ENCODE measurements around the gene INKA2.

The INKA2 gene

GRCh38 chr1:111731956-111732355 is 7.2 kb downstream of the INKA2 start:
- DNase-seq, result no peak

DNA sequence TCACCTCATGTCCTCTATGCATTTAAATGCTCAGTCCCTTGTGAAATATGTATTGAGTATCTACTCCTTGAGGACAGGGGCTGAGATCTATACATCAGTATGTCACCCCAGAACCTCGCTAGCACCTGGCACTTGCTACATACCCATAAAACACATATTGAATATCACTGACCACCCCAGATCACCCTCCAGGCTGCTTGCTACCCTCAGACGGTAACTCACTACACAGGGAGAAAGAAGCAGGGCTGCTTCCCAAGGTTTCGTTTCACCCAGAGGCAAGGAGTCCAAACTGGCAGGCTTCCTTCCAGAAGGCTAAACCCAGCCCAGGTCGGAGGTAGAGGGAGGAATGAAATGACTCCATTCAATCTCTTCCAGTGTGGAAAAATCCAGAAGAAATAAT is 8.5 kb downstream of the INKA2 start:
- no peak for DNase-seq

- no peak for DNase-seq
These were observed 9.1 kb downstream of the INKA2 start for GRCh38 chr1:111729946-111730681.

DNA sequence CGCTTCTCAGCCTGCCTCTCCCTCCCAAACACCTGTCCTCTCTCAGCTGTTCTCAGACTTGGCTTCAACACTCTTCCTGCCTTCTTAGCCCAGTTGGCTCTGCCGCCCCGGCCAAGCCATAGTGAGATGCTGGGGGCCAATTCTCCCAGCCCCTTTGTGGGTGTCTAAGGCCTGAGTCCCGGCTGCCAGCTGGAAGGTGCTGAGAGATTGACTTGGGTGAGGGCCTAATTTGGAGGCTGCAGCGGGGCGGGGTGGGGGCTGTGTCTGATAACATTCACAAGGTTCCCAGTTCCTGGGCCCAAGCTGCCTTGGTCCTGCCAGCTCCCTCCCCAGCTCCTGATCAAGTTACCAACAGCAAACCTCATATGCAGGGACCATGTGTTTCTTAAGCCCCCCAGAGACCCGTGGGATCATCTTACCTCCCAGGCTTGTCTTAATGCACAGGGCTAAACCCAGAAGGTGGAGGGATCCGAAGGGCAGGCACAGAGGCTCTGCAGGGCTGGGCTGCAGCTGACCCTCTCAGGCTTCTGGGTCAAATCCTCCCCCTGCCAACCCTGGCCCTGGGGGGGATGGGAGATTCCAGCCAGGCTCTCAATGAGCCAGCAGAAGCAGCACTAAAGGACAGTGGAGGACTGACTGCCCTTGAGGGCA is 9.8 kb downstream of the INKA2 start:
- DNase-seq, result no peak

GRCh38 chr1:111727056-111727455 is 12.1 kb downstream of the INKA2 start:
- no peak for DNase-seq

GRCh38 chr1:111725192-111725591 is 14.0 kb downstream of the INKA2 start:
- DNase-seq, result no peak

DNA sequence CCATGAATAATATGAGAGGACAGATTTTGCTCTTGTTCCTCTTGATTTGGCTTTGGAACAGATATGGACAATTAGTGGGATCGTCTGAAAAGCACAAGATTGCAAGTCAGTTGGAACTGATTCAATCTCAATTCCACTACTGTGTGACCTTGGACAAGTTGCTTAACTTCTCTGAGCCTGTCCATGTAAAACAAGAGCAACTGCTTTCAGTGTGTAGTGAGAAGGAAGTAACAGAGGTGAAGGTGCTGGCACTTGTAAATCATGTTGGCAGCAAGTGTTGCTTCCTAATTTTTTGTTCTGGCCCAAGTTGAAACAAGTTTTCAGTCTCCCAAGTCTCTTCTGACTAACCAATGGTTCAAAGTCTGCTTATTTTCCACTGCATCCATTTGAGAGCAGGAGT is 15.3 kb downstream of the INKA2 start:
- no peak for DNase-seq

- DNase-seq, result no peak
These were observed 15.9 kb downstream of the INKA2 start for GRCh38 chr1:111723091-111723806.

DNA sequence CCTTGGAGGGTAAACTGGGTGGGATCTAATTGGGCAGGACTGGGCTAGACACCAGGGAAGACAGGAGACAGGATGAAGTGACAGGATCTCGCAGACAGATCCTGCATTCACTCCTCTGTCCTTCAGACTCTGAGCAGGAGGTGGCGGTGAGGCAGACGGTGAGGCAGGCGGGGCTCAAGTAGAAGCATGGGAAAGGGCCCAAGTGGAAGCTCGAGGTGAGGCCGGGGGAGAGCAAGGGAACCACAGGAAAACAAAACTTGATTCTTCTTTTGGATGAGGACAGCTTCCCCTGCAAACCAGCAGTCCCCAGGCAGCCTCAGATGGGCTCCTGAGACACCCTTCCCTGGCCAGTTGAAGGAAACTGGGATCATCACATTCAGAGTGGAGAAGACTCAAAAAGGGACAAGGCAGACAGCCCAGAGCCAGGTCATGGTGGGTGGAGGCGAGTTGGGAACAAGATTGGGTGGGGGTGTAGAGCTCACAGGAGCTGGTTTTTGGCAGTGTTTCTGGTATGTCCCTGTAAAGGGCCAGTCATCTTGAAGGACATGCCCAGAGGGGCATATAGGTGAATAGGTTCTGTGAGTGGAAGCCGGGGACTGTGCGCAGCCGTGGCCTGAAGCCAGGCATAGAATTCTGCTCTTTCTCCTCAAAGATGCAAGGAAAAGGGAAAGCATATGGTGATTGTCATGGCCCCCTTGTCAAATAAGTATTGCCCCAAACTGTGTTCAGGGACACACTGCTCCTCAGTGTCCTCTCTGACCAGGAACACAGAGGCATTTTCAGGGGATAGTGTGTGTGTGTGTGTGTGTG is 18.0 kb downstream of the INKA2 start:
- DNase-seq, result no peak

- DNase-seq, result no peak
These were observed 18.8 kb downstream of the INKA2 start for GRCh38 chr1:111720274-111720976.

- no peak for DNase-seq
These were observed 19.5 kb downstream of the INKA2 start for GRCh38 chr1:111719674-111720132.

DNA sequence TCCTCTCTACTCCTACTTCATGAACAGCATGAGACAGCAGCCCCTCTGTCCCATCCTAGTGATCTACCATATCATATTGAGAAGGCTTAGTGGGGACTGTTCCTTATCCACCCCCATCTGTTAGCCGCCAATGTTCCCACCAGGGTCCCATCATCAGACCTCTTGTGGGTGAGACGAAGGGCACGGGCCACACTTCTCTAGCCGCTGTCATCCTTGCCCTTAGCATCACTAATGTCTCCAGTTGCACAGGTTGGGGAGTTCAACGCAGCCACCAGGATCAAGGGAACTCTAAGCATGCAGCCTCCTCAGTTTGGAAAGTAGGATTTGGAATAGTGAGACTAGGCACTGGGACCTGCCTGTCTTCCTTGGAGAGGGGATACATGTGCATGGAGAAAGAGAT is 20.1 kb downstream of the INKA2 start:
- DNase-seq, result no peak

- DNase-seq, result no peak
These were observed 21.7 kb downstream of the INKA2 start for GRCh38 chr1:111717450-111717849.

DNA sequence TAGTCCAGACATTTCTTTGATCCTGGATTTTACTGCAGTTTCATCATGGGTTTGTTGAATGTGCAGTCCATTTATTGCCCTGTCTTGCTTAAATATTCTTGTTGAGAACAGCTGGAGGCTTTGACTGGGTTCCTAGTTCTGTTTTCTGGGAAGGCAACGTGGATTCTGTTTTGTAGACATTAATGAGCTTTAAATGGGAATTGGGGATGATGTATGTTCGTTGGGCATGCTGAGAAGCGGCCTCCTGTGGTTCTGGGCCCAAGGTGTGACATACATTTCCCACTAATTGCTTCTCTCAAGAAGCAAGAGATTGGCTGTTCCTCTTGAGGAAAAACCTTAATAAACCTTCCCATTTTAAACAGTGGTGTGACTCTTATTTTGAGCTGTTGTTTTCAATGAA is 22.9 kb downstream of the INKA2 start:
- no peak for DNase-seq

DNA sequence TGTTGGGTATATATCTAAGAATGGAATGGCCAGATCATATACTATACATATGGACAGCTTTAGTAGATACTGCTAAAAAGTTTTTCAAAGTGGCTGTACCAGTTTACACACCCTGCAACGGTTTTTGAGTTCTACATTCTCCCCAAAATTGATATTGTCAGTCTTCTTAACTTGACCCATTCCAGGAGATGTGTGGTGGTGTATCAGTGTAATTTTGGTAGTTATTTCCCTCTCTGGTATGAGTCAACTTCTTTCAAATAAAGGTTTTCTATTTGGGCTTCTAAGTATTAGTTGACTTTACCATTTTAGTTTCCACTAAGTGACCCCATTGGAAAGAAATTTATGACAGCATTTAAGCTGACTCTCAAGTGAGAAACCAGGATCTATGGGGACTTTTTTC is 29.2 kb downstream of the INKA2 start:
- no peak for DNase-seq

GRCh38 chr1:111707906-111708305 is 31.3 kb downstream of the INKA2 start:
- DNase-seq, result no peak

- no peak for DNase-seq
These were observed 32.3 kb downstream of the INKA2 start for GRCh38 chr1:111706921-111707320.

- DNase-seq, result no peak
These were observed 33.4 kb downstream of the INKA2 start for GRCh38 chr1:111705841-111706240.

- no peak for DNase-seq
These were observed 34.4 kb downstream of the INKA2 start for GRCh38 chr1:111704776-111705175.

GRCh38 chr1:111704240-111704639 is 35.0 kb downstream of the INKA2 start:
- DNase-seq, result no peak

- DNase-seq, result no peak
These were observed 36.6 kb downstream of the INKA2 start for GRCh38 chr1:111702504-111703050.

DNA sequence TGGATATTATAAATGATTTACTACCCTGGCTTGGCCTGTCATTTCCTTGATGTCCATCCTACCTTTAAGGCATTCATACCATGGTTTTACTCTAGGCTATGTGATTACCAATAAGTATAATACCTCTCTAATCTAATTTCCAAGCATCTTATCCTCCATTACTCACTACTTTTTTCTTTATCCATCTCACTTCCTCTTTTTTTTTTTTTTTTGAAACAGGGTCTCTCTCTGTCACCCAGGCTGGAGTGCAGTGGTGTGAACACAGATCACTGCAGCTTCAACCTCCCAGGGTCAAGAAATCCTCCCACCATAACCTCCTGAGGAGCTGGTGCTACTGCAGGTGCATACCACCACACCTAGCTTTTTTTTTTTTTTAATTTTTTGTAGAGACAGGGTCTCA is 39.9 kb downstream of the INKA2 start:
- no peak for DNase-seq

Data from NCI-H1092 treated with DMSO at 0.1 percent for 48 hours (cell line).